ENCODE data around the gene DDB1. TPM values are rescaled to one million over a fixed set of nuclear protein-coding genes. Genes with fewer than 3 reads are reported as not detected.

The DDB1 gene
- total and polyA plus RNA-seq, 9 of the 15 experiments (the other 6 are each of a cell fraction or from before 2014, with no cell fraction given), result 172 to 361 (median 266) TPM

GRCh38 chr11:61342207-61342803 lies 9.4 kb upstream of the DDB1 start (continued):
- TF ChIP-seq GMEB1 (CRISPR knock-in tag; IDR thresholded peaks at IDR 0.05) (no peak), BHLHE40 (IDR thresholded peaks at IDR 0.05; ENCODE audit: low read length) (no peak), ZNF57 (CRISPR knock-in tag; IDR thresholded peaks at IDR 0.05) (no peak), ZNF589 (CRISPR knock-in tag; IDR thresholded peaks at IDR 0.05; ENCODE audit: low read depth) (peak; percentile 64; the same call in 1 of the 2 replicates), ZNF583 (CRISPR knock-in tag; IDR thresholded peaks at IDR 0.05) (0 out of 2 replicates have a peak, but pooled peaks have one; percentile 62), ZNF592 (IDR thresholded peaks at IDR 0.05) (peak; percentile 95), ELF1 (tag; IDR thresholded peaks at IDR 0.05) (no peak), SIN3B (IDR thresholded peaks at IDR 0.05; ENCODE audit: low read depth) (no peak), TCF7 (IDR thresholded peaks at IDR 0.05; ENCODE audit: borderline replicate concordance) (peak; percentile 62; the same call in 1 of the 2 replicates), ZNF174 (CRISPR knock-in tag; IDR thresholded peaks at IDR 0.05) (no peak), ARID2 (IDR thresholded peaks at IDR 0.05) (no peak), KAT7 (CRISPR knock-in tag; IDR thresholded peaks at IDR 0.05; ENCODE audit: borderline replicate concordance) (0 out of 2 replicates have a peak, but pooled peaks have one; percentile 72), ZBTB1 (CRISPR knock-in tag; IDR thresholded peaks at IDR 0.05; ENCODE audit: borderline replicate concordance, low read depth) (no peak)
- TF ChIP-seq, protein P1, sequence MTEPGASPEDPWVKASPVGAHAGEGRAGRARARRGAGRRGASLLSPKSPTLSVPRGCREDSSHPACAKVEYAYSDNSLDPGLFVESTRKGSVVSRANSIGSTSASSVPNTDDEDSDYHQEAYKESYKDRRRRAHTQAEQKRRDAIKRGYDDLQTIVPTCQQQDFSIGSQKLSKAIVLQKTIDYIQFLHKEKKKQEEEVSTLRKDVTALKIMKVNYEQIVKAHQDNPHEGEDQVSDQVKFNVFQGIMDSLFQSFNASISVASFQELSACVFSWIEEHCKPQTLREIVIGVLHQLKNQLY (CRISPR knock-in tag; conservative IDR thresholded peaks at IDR 0.05), result no peak
- TF ChIP-seq, protein P2, sequence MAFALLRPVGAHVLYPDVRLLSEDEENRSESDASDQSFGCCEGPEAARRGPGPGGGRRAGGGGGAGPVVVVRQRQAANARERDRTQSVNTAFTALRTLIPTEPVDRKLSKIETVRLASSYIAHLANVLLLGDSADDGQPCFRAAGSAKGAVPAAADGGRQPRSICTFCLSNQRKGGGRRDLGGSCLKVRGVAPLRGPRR (CRISPR knock-in tag; IDR thresholded peaks at IDR 0.05), result no peak
- TF ChIP-seq, protein P3, sequence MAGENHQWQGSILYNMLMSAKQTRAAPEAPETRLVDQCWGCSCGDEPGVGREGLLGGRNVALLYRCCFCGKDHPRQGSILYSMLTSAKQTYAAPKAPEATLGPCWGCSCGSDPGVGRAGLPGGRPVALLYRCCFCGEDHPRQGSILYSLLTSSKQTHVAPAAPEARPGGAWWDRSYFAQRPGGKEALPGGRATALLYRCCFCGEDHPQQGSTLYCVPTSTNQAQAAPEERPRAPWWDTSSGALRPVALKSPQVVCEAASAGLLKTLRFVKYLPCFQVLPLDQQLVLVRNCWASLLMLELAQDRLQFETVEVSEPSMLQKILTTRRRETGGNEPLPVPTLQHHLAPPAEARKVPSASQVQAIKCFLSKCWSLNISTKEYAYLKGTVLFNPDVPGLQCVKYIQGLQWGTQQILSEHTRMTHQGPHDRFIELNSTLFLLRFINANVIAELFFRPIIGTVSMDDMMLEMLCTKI (IDR thresholded peaks at IDR 0.05; ENCODE audit: partially characterized antibody), result no peak
